Measurements from ENCODE around the gene AIG1. TPM values are rescaled to one million over a fixed set of nuclear protein-coding genes. Genes with fewer than 3 reads are reported as not detected.

The AIG1 gene
- total RNA-seq, 1 experiment from 2014 or later = 51.1 TPM

- ATAC-seq (no peak), DNase-seq (ENCODE audit: low read depth, low spot score) (no peak)
- no peak overlapping the region for H3K4me2 ChIP-seq (ENCODE audit: low read length)
- no peak overlapping the region for H3K9ac ChIP-seq (ENCODE audit: low read length)
- intact Hi-C loops (cut with micrococcal nuclease) = no loop called here
- no peak overlapping the region for H3K4me3 ChIP-seq (replicated peaks in 1 of 2; ENCODE audit: low read depth in 1 of 2, low read length in 2 of 2)
- no peaks in the 10 kb centered on the region for H3K79me2 ChIP-seq (ENCODE audit: insufficient read depth, low read length)
- ChIA-PET POLR2A (no interaction called here), RAD21 (ENCODE audit: low non-redundant PET in 1 of 2, low total read pairs in 2 of 2, uncharacterized antibody in 2 of 2, unreplicated experiment in 2 of 2) (no interaction called here), CTCF (no interaction called here)
- H3K4me1 ChIP-seq (ENCODE audit: control insufficient read depth in 1 of 2, insufficient read depth in 2 of 2, low read length in 2 of 2) = peaks cover 11 to 12% of the 10 kb centered on the region in 2 experiments; a peak in 3 of 4 replicates
- no peaks in the 10 kb centered on the region for H3K9me3 ChIP-seq (ENCODE audit: control insufficient read depth in 1 of 2, insufficient read depth in 1 of 2, low read depth in 1 of 2, low read length in 2 of 2)
- no peak overlapping the region for H2AFZ ChIP-seq (ENCODE audit: low read depth, low read length, poor library complexity, severe bottlenecking)
- H3K27ac ChIP-seq (ENCODE audit: low read depth, low read length) = no peak overlapping the region
- H3K9me2 ChIP-seq (ENCODE audit: insufficient read depth) = no peaks in the 10 kb centered on the region
- TF ChIP-seq ZBTB33 (IDR thresholded peaks at IDR 0.05; ENCODE audit: extremely low read depth, insufficient replicate concordance, low read length) (no peak), TCF7L2 (IDR thresholded peaks at IDR 0.05; ENCODE audit: borderline replicate concordance, extremely low read depth, insufficient read depth, insufficient read length) (no peak), CTCF (IDR thresholded peaks at IDR 0.05 in 2 of 3, conservative IDR thresholded peaks at IDR 0.05 in 1 of 3; ENCODE audit: borderline replicate concordance in 1 of 3, insufficient read depth in 1 of 3, low read depth in 2 of 3, low read length in 2 of 3) (no peak), ATF3 (IDR thresholded peaks at IDR 0.05) (no peak), REST (IDR thresholded peaks at IDR 0.05; ENCODE audit: low read depth) (no peak), POLR2AphosphoS5 (IDR thresholded peaks at IDR 0.05; ENCODE audit: low read depth, low read length) (no peak), ELF1 (IDR thresholded peaks at IDR 0.05; ENCODE audit: borderline replicate concordance, low read depth) (no peak), RAD21 (IDR thresholded peaks at IDR 0.05; ENCODE audit: low read depth) (no peak), ZNF274 (IDR thresholded peaks at IDR 0.05; ENCODE audit: low read depth, low read length) (no peak), MAX (IDR thresholded peaks at IDR 0.05) (no peak), CBX3 (IDR thresholded peaks at IDR 0.05; ENCODE audit: low read depth) (no peak), ZFX (IDR thresholded peaks at IDR 0.05) (no peak), SP1 (IDR thresholded peaks at IDR 0.05; ENCODE audit: low read depth) (no peak)
- H3K27me3 ChIP-seq (ENCODE audit: insufficient read depth, low read length) = no peaks in the 10 kb centered on the region
- H3K36me3 ChIP-seq (ENCODE audit: control insufficient read depth in 1 of 2, insufficient read depth in 2 of 2, low read length in 2 of 2) = no peaks in the 10 kb centered on the region
- BruUV-seq (replicated peaks) = no TSS peak
- H4K20me1 ChIP-seq (ENCODE audit: insufficient read depth) = no peaks in the 10 kb centered on the region
Measured at GRCh38 chr6:143180826-143181225, 120.1 kb downstream of the AIG1 start.
